A549 (cell line): ENCODE measurements around the gene CACNA2D4. TPM values are rescaled to one million over a fixed set of nuclear protein-coding genes. Genes with fewer than 3 reads are reported as not detected.

Experiments
- ATAC-seq, 2 experiments: fragments of 200-7000 bp in 1 of 2; fragments of >200 bp in 1 of 2; cut with Nextera tagmentation in 1 of 2; cut with Tn5 transposase in 1 of 2; 3 replicates each; pipeline versions ENCODE4 v1.8.0 to v1.9.1; 2018 to 2020; ENCODE audit warnings: mild to moderate bottlenecking in 1 of 2, moderate library complexity in 1 of 2
- CTCF ChIA-PET: fragments of 300-600 bp; sonication (Branson Sonifier 250); formaldehyde crosslinking; extraction: SDS; loops from one replicate; lab custom pipeline; 2021; ENCODE audit warnings: antibody characterized with exemption, inconsistent platforms; lab: Yijun Ruan, JAX
- POLR2A ChIA-PET: fragments of 350-600 bp; formaldehyde crosslinking; extraction: SDS; loops from one replicate; lab custom pipeline; 2021; ENCODE audit warnings: antibody characterized with exemption, inconsistent platforms; lab: Yijun Ruan, JAX
- DNase-seq, 2 experiments: peaks; one replicate each; pipeline versions ENCODE4 v3.0.0 to v3.0.0-alpha.2; 2011 to 2016; ENCODE audit warnings: low read depth in 1 of 2, low spot score in 1 of 2
- FAIRE-seq: peaks from 2 replicates; lab custom pipeline; 2011; peaks lifted over from hg19 to GRCh38; lab: Jason Lieb, UNC
- H3K27ac ChIP-seq, 2 experiments: fragments of >200 bp; sonication (Bioruptor Twin); formaldehyde crosslinking; 3 replicates each; pipeline ENCODE4 v1.5.1; 2016 to 2017
- H3K4me1 ChIP-seq: fragments of >200 bp; sonication (Bioruptor Twin); formaldehyde crosslinking; 3 replicates; pipeline ENCODE4 v1.6.1; 2016
- H3K4me2 ChIP-seq: fragments of >200 bp; sonication (Bioruptor Twin); formaldehyde crosslinking; 3 replicates; pipeline ENCODE4 v1.6.1; 2016
- H3K4me3 ChIP-seq: fragments of >200 bp; sonication (Bioruptor Twin); formaldehyde crosslinking; 3 replicates; pipeline ENCODE4 v1.5.1; 2016
- H3K9me3 ChIP-seq: fragments of >200 bp; sonication (Bioruptor Twin); formaldehyde crosslinking; 3 replicates; pipeline ENCODE4 v1.6.1; 2016
- CBX2 ChIP-seq: fragments of 200-600 bp; sonication (generic); IDR thresholded peaks from 2 replicates; pipeline ENCODE4 v1.6.1; 2016; ENCODE audit warnings: low read depth, mild to moderate bottlenecking, borderline replicate concordance
- CHD2 ChIP-seq: fragments of 150-350 bp; IDR thresholded peaks from 2 replicates; pipeline ENCODE4 v1.6.1; 2014; ENCODE audit warnings: low read length; ENCODE audit not compliant: partially characterized antibody
- FOSL2 ChIP-seq, 2 experiments: fragments of 450-650 bp in 1 of 2; fragments of >200 bp in 1 of 2; sonication (Bioruptor Twin) in 1 of 2; formaldehyde crosslinking; IDR thresholded peaks; 2 replicates each; pipeline versions ENCODE4 v1.5.0 to v1.6.1; 2016 to 2020; ENCODE audit warnings: mild to moderate bottlenecking in 1 of 2, moderate library complexity in 1 of 2
- FOXS1 ChIP-seq: fragments of 250-450 bp; sonication (Bioruptor Pico); IDR thresholded peaks from 2 replicates; pipeline ENCODE4 v1.5.0; 2020; ENCODE audit warnings: mild to moderate bottlenecking, moderate library complexity
- GATA3 ChIP-seq: IDR thresholded peaks from 2 replicates; pipeline ENCODE4 v1.6.1; 2012; ENCODE audit warnings: borderline replicate concordance
- HEYL ChIP-seq: fragments of 250-450 bp; sonication (Bioruptor Pico); IDR thresholded peaks from 2 replicates; pipeline ENCODE4 v1.8.0; 2021; ENCODE audit warnings: mild to moderate bottlenecking, moderate library complexity
- HOXB5 ChIP-seq: fragments of 250-450 bp; sonication (Bioruptor Pico); IDR thresholded peaks from 2 replicates; pipeline ENCODE4 v1.5.0; 2020; ENCODE audit warnings: mild to moderate bottlenecking, moderate library complexity
- JUNB ChIP-seq: fragments of >200 bp; sonication (Bioruptor Twin); formaldehyde crosslinking; IDR thresholded peaks from 2 replicates; pipeline ENCODE4 v1.6.1; 2016
- KDM5A ChIP-seq: fragments of 200-600 bp; sonication (generic); IDR thresholded peaks from 2 replicates; pipeline ENCODE4 v1.6.1; 2016; ENCODE audit warnings: antibody characterized with exemption, mild to moderate bottlenecking
- MYC ChIP-seq: IDR thresholded peaks from 2 replicates; pipeline ENCODE4 v1.6.1; 2012; ENCODE audit warnings: mild to moderate bottlenecking, inconsistent platforms, low read length, improper control_type of control experiment, borderline replicate concordance
- NR3C1 ChIP-seq: fragments of >200 bp; sonication (Bioruptor Twin); formaldehyde crosslinking; IDR thresholded peaks from 3 replicates; pipeline ENCODE4 v1.6.1; 2017
- PHF8 ChIP-seq: fragments of 200-600 bp; sonication (generic); IDR thresholded peaks from 2 replicates; pipeline ENCODE4 v1.6.1; 2016; ENCODE audit warnings: low read depth, mild to moderate bottlenecking, antibody characterized with exemption, moderate library complexity, borderline replicate concordance
- POLR2A ChIP-seq: IDR thresholded peaks from 2 replicates; pipeline ENCODE4 v1.6.1; 2012; ENCODE audit warnings: mild to moderate bottlenecking, low read length
- RARB ChIP-seq: fragments of 250-450 bp; sonication (Bioruptor Pico); IDR thresholded peaks from 2 replicates; pipeline ENCODE4 v1.8.0; 2021; ENCODE audit warnings: mild to moderate bottlenecking, moderate library complexity
- RNF2 ChIP-seq: fragments of 200-600 bp; sonication (generic); IDR thresholded peaks from 2 replicates; pipeline ENCODE4 v1.6.1; 2016; ENCODE audit warnings: low read depth, mild to moderate bottlenecking, antibody characterized with exemption, moderate library complexity, borderline replicate concordance
- SREBF2 ChIP-seq: fragments of 450-650 bp; IDR thresholded peaks from 2 replicates; pipeline ENCODE4 v1.6.1; 2014; ENCODE audit warnings: mild to moderate bottlenecking, moderate library complexity
- TP53 ChIP-seq: fragments of 250-450 bp; sonication (Bioruptor Pico); IDR thresholded peaks from 2 replicates; pipeline ENCODE4 v1.5.0; 2021; ENCODE audit warnings: mild to moderate bottlenecking, moderate library complexity
- ZFP36 ChIP-seq: fragments of 450-650 bp; IDR thresholded peaks from 2 replicates; pipeline ENCODE4 v1.6.1; 2014; ENCODE audit warnings: borderline replicate concordance; ENCODE audit not compliant: partially characterized antibody
- WGBS: methylation state at CpG from one replicate; pipeline ENCODE4 v1.1.6; 2017; ENCODE audit errors: missing lambda C conversion rate; 5-methylcytosine and 5-hydroxymethylcytosine counted together
- polyA plus RNA-seq, 4 experiments: library from polyadenylated mRNA; depleted of rRNA in 3 of 4; stranded (reverse); fragments of >200 nt; fragmentation: RNase III in 1 of 4; extraction: RNeasy Plus Mini Kit Qiagen cat#74134 plus additional on column Dnase treatment in 1 of 4; gene quantifications; 2 replicates in 3 of 4; 3 replicates in 1 of 4; pipeline ENCODE4 v1.2.3, GENCODE V29; 2011 to 2017
- TF ChIP-seq, protein P1 (sequence below): fragments of 250-450 bp; sonication (Bioruptor Pico); IDR thresholded peaks from 2 replicates; pipeline ENCODE4 v1.5.0; 2020; ENCODE audit warnings: low read depth, mild to moderate bottlenecking, moderate library complexity
- TF ChIP-seq, protein P2 (sequence below): fragments of >200 bp; sonication (Bioruptor Twin); formaldehyde crosslinking; IDR thresholded peaks from 2 replicates; pipeline ENCODE4 v1.6.1; 2016

Gene CACNA2D4
- polyA plus RNA-seq, 2 of the 4 experiments (the other 2 are of a cell fraction) = not detected

DNA sequence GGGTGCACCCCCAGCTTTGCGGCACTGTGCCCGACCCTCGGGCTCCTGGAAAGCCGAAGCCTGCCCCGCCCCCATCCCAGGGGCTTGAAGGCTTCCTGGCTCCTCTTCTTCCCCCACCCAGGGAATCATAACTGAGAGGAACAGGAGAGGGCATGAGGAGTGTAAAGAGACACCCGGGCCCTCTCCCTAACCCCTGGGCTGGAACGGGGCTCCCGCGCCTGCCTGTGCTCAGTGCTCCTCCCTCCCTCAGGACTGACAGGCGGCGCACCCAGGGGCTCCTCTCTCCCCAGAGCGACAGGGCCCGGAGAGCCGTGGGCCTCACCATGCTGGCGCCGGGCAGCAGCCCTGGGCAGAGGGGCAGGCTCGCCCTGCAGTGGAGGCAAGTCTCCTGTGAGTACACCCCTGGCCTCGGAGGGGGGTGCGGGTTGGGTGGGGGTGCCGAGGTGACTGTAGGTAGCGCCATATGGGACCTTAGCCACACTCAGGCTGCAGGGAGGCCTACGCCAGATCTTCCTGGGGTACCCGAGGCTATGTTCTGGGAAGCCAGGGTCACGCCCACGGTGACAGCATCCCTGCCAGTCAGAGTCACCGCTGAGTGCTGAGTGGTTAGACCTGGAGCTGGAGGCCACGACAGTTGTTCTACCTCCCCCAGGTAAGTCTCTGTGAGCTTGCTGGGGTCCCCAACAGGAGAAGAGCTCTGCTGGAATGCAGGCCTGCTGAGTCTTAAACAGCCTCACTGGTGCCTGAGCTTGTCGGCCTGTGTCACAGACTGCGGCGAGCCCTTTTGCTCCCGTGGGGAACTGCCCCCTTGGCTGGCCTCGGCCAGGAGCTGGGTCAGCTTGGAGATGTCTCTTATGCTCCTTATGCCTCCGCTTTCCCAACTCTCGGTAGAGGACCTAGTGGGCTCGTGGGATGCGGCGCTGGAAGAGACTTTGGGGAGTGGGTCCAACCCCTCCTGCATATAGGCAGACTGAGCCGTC is 90.3 kb downstream of the CACNA2D4 start:
- ChIA-PET POLR2A (no interaction called here), CTCF (interaction anchor here (0.9 to 1.7 kb wide), 2 partner anchors 16 to 112 kb away, joined by 3 to 6 read pairs; no protein-coding TSS in a partner anchor)
- Histone ChIP-seq H3K4me2 (no peak overlapping the region), H3K4me3 (no peak overlapping the region), H3K4me1 (no peaks in the 10 kb centered on the region), H3K9me3 (no peaks in the 10 kb centered on the region), H3K27ac (no peak overlapping the region)
- ATAC-seq = no peak
- TF ChIP-seq TP53 (CRISPR knock-in tag) (no peak), CHD2 (no peak), HEYL (CRISPR knock-in tag) (no peak), RARB (CRISPR knock-in tag) (no peak), ZFP36 (no peak), GATA3 (no peak), FOXS1 (no peak), RNF2 (no peak), SREBF2 (no peak), JUNB (no peak), CBX2 (no peak)
- FAIRE-seq = no peak
- no peak for DNase-seq
- WGBS = 56% methylated on average over 28 of the region's 38 CpGs

DNA sequence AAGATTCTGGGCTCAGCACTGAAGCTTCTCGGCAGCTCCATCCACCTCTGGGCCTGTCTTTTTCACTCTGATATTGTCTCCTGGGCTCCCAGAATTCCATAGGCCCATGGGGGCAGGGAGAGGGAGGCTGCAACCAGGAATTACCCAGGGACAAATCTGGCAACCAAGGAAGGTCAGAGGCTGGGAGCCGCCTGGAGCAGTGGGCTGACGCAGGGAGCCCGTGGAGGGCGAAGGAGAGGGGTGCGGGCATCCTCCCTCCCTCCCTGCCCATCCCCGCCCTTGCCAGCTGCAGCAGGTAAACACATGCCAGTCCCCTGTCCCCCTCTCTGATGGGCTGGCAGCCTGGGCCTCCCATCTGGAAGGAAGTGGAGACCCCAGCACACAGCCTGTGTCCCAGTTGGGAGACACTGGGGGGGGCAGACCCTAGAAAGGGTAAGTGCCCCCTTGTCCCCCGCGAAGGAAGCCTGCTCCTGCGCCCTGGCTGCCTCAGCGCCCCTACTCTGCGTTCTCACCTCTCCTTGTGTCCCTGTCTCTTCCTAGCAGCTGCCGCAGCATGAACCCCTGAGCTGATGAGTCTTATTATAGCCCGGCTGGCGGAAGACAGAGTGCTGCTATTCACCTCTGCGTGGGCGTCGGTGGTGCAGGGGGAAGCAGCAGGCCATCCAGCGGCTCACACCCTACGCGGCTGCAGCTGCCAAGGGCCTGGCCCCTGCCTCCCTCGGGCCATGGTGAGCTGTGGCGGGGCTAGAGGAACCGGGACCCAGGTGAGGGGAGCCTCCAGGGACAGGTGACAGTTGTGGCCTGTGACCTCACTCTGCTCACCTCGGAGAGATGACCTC is 91.4 kb downstream of the CACNA2D4 start:
- no peak overlapping the region for H3K27ac ChIP-seq
- TF ChIP-seq NR3C1 (no peak), HOXB5 (CRISPR knock-in tag) (no peak), RNF2 (no peak)
- WGBS = 68% methylated on average over 24 of the region's 25 CpGs
- H3K9me3 ChIP-seq = no peaks in the 10 kb centered on the region
- no peaks in the 10 kb centered on the region for H3K4me1 ChIP-seq
- CTCF ChIA-PET = interaction anchor here (1.7 kb wide), 1 partner anchor 113 kb away, joined by 6 read pairs; no protein-coding TSS in a partner anchor
- FAIRE-seq (no peak), DNase-seq (no peak), ATAC-seq (no peak)
- H3K4me3 ChIP-seq = no peak overlapping the region
- POLR2A ChIA-PET = no interaction called here
- no peak overlapping the region for H3K4me2 ChIP-seq

DNA sequence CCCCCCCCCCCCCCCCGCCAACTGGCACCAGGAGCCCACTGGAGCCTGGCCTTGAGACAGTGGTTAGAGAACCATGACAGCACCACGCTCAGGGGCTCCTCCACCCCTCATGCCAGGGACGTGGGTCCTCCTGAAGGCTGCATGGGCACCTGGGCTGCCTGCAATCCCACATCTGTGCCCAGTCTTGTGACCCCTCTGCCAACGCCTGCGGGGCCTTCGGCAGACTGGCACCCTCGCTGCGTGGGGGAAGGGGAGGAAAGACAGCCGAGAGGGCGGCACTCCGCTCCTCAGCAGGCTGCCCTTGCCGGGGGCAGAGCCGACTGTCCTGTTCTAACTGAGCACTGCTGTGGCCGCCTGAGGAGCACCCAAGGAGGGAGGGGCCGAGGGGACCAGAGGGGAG is 92.1 kb downstream of the CACNA2D4 start:
- FAIRE-seq (no peak), DNase-seq (no peak), ATAC-seq (no peak)
- WGBS = 37% methylated on average over 5 of the region's 15 CpGs
- Histone ChIP-seq H3K4me3 (no peak overlapping the region), H3K9me3 (no peaks in the 10 kb centered on the region), H3K27ac (no peak overlapping the region), H3K4me1 (no peaks in the 10 kb centered on the region), H3K4me2 (no peak overlapping the region)
- POLR2A ChIA-PET = no interaction called here
- CTCF ChIA-PET = interaction anchor here (1.9 kb wide), 1 partner anchor 15 kb away, joined by 5 read pairs; no protein-coding TSS in a partner anchor
- TF ChIP-seq MYC (no peak), KDM5A (no peak), FOSL2 (IDR thresholded peaks at IDR 0.05) (no peak), FOSL2 (CRISPR knock-in tag; IDR thresholded peaks at IDR 0.05) (no peak), PHF8 (no peak), ZFP36 (no peak), POLR2A (no peak), RNF2 (no peak)
- TF ChIP-seq, protein P1, sequence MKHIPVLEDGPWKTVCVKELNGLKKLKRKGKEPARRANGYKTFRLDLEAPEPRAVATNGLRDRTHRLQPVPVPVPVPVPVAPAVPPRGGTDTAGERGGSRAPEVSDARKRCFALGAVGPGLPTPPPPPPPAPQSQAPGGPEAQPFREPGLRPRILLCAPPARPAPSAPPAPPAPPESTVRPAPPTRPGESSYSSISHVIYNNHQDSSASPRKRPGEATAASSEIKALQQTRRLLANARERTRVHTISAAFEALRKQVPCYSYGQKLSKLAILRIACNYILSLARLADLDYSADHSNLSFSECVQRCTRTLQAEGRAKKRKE (CRISPR knock-in tag) = no peak
- TF ChIP-seq, protein P2, sequence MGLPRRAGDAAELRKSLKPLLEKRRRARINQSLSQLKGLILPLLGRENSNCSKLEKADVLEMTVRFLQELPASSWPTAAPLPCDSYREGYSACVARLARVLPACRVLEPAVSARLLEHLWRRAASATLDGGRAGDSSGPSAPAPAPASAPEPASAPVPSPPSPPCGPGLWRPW = no peak
